NCI-H2107 treated with DMSO at 0.1 percent for 48 hours (cell line): ENCODE results near the gene UBE2O.
A peak's percentile ranks its signal among the peaks of the same experiment; 100 is the strongest.

Experiments used
- DNase-seq: peaks from one replicate; lab custom pipeline; 2025; ENCODE audit not compliant: unreplicated experiment; lab: John Stamatoyannopoulos, UW

UBE2O gene

GRCh38 chr17:76395980-76396379, 57.0 kb downstream of the UBE2O start:
- DNase-seq: no peak

GRCh38 chr17:76394166-76394565, 58.8 kb downstream of the UBE2O start:
- no peak for DNase-seq

- no peak for DNase-seq
These were observed 61.7 kb downstream of the UBE2O start for GRCh38 chr17:76391200-76391715.

- no peak for DNase-seq
These were observed 62.9 kb downstream of the UBE2O start for GRCh38 chr17:76390003-76390421.

- DNase-seq: no peak
These were observed 63.7 kb downstream of the UBE2O start for GRCh38 chr17:76388966-76389888.

- DNase-seq: no peak
These were observed 65.8 kb downstream of the UBE2O start for GRCh38 chr17:76386966-76387765.

- DNase-seq: peak; percentile 22
These were observed 66.8 kb downstream of the UBE2O start for GRCh38 chr17:76385892-76386786.

GRCh38 chr17:76384987-76385891, 67.7 kb downstream of the UBE2O start:
- DNase-seq: no peak

GRCh38 chr17:76384222-76384986, 68.5 kb downstream of the UBE2O start, which contains the start of gene SPHK1:
Gene SPHK1 (plus strand): TSS chr17:76384609. CDS start chr17:76385645, 1,036 bp downstream.
- DNase-seq: no peak

GRCh38 chr17:76383546-76384221, 69.3 kb downstream of the UBE2O start:
- DNase-seq: no peak

GRCh38 chr17:76382803-76383545, 70.0 kb downstream of the UBE2O start:
- no peak for DNase-seq

- no peak for DNase-seq
These were observed 70.6 kb downstream of the UBE2O start for GRCh38 chr17:76382351-76382802.

- DNase-seq: no peak
These were observed 71.2 kb downstream of the UBE2O start for GRCh38 chr17:76381633-76382350.

GRCh38 chr17:76379646-76380376, 73.1 kb downstream of the UBE2O start:
- no peak for DNase-seq

- no peak for DNase-seq
These were observed 73.7 kb downstream of the UBE2O start for GRCh38 chr17:76379275-76379641.
